Activated naive CD4-positive, alpha-beta T cell treated with anti-CD3 and anti-CD28 coated beads for 36 hours (primary cell): ENCODE data around the gene ABCB11. TPM values are rescaled to one million over a fixed set of nuclear protein-coding genes. Genes with fewer than 3 reads are reported as not detected.

Experiments
- CTCF ChIA-PET: fragments of 350-600 bp; sonication (Branson Sonifier 250); formaldehyde crosslinking; loops from one replicate; lab custom pipeline; 2021; ENCODE audit warnings: antibody characterized with exemption; lab: Charles Lee
- DNase-seq: peaks from one replicate; pipeline ENCODE4 v3.0.0-alpha.2; 2020
- H3K27ac Mint-ChIP-seq: one replicate; pipeline ENCODE4 v1.8.0; 2021; ENCODE audit warnings: mild to moderate bottlenecking, mixed read lengths
- H3K27me3 Mint-ChIP-seq: one replicate; pipeline ENCODE4 v1.8.0; 2021; ENCODE audit warnings: low read depth, mixed read lengths
- H3K36me3 Mint-ChIP-seq: one replicate; pipeline ENCODE4 v1.8.0; 2021; ENCODE audit warnings: low read depth, mixed read lengths
- H3K4me1 Mint-ChIP-seq: one replicate; pipeline ENCODE4 v1.8.0; 2021; ENCODE audit warnings: low read depth, mixed read lengths
- H3K4me3 Mint-ChIP-seq: one replicate; pipeline ENCODE4 v1.8.0; 2021; ENCODE audit warnings: mild to moderate bottlenecking, moderate library complexity, mixed read lengths
- H3K9me3 Mint-ChIP-seq: one replicate; pipeline ENCODE4 v1.8.0; 2021; ENCODE audit warnings: mixed read lengths
- intact Hi-C: fragments of 100-400 bp; cut with micrococcal nuclease; formaldehyde crosslinking; loops from one replicate; pipeline ENCODE4 v1.15.1; 2023
- total RNA-seq, 2 experiments: library from RNA; stranded (reverse); gene quantifications; one replicate each; pipeline ENCODE4 v1.2.3, GENCODE V29; 2021

Gene ABCB11
- total RNA-seq, 2 experiments from 2014 or later: not detected

GRCh38 chr2:168956392-168956791 lies 74.7 kb downstream of the ABCB11 start:
- peaks cover 9% of the 10 kb centered on the region for H3K27me3 Mint-ChIP-seq
- H3K4me3 Mint-ChIP-seq: no peak overlapping the region
- H3K36me3 Mint-ChIP-seq: peaks cover 2% of the 10 kb centered on the region
- CTCF ChIA-PET: interaction anchor here (1.2 to 1.5 kb wide), 3 partner anchors 9 to 176 kb away, joined by 4 to 5 read pairs (median 4); no protein-coding TSS in a partner anchor
- no peak overlapping the region for H3K27ac Mint-ChIP-seq
- H3K4me1 Mint-ChIP-seq: no peaks in the 10 kb centered on the region
- DNase-seq: peak; percentile 6
- intact Hi-C loops: loop anchor here (5.0 kb wide), 1 partner anchor 441 kb away; no protein-coding TSS in a partner anchor
- H3K9me3 Mint-ChIP-seq: peaks cover 12% of the 10 kb centered on the region

GRCh38 chr2:168955321-168955720 lies 75.8 kb downstream of the ABCB11 start:
- peaks cover 2% of the 10 kb centered on the region for H3K36me3 Mint-ChIP-seq
- DNase-seq: no peak
- CTCF ChIA-PET: interaction anchor here (0.6 kb wide), 1 partner anchor 80 kb away, joined by 3 read pairs; no protein-coding TSS in a partner anchor
- intact Hi-C loops: loop anchor here (5.0 kb wide), 1 partner anchor 442 kb away; no protein-coding TSS in a partner anchor
- no peak overlapping the region for H3K27ac Mint-ChIP-seq
- H3K27me3 Mint-ChIP-seq: peaks cover 9% of the 10 kb centered on the region
- H3K4me3 Mint-ChIP-seq: no peak overlapping the region
- H3K4me1 Mint-ChIP-seq: no peaks in the 10 kb centered on the region
- H3K9me3 Mint-ChIP-seq: peaks cover 12% of the 10 kb centered on the region

- CTCF ChIA-PET: no interaction called here
- Mint-ChIP-seq H3K27ac (no peak overlapping the region), H3K4me1 (no peaks in the 10 kb centered on the region), H3K36me3 (peaks cover 2% of the 10 kb centered on the region), H3K4me3 (no peak overlapping the region), H3K27me3 (peaks cover 9% of the 10 kb centered on the region), H3K9me3 (peaks cover 12% of the 10 kb centered on the region)
- intact Hi-C loops: no loop called here
- DNase-seq: no peak
Observed at GRCh38 chr2:168954256-168954655, 76.9 kb downstream of the ABCB11 start.

- Mint-ChIP-seq H3K4me1 (no peaks in the 10 kb centered on the region), H3K4me3 (no peak overlapping the region), H3K36me3 (peaks cover 2% of the 10 kb centered on the region), H3K27ac (no peak overlapping the region), H3K9me3 (peaks cover 12% of the 10 kb centered on the region), H3K27me3 (peaks cover 9% of the 10 kb centered on the region)
- CTCF ChIA-PET: interaction anchor here (0.6 to 1.0 kb wide), 2 partner anchors 9 to 178 kb away, joined by 3 read pairs; no protein-coding TSS in a partner anchor
- intact Hi-C loops: no loop called here
- DNase-seq: no peak
Observed at GRCh38 chr2:168952424-168952823, 78.7 kb downstream of the ABCB11 start.

GRCh38 chr2:168951871-168952270 lies 79.3 kb downstream of the ABCB11 start:
- intact Hi-C loops: no loop called here
- Mint-ChIP-seq H3K27me3 (peaks cover 6% of the 10 kb centered on the region), H3K27ac (no peak overlapping the region), H3K9me3 (peaks cover 12% of the 10 kb centered on the region), H3K4me3 (no peak overlapping the region), H3K36me3 (peaks cover 2% of the 10 kb centered on the region), H3K4me1 (no peaks in the 10 kb centered on the region)
- CTCF ChIA-PET: interaction anchor here (1.0 kb wide), 1 partner anchor 9 kb away, joined by 3 read pairs; no protein-coding TSS in a partner anchor
- no peak for DNase-seq

GRCh38 chr2:168949324-168949723 lies 81.8 kb downstream of the ABCB11 start:
- no peaks in the 10 kb centered on the region for H3K4me1 Mint-ChIP-seq
- no peak overlapping the region for H3K27ac Mint-ChIP-seq
- no peak for DNase-seq
- H3K27me3 Mint-ChIP-seq: no peaks in the 10 kb centered on the region
- no peak overlapping the region for H3K4me3 Mint-ChIP-seq
- H3K9me3 Mint-ChIP-seq: peaks cover 10% of the 10 kb centered on the region
- peaks cover 2% of the 10 kb centered on the region for H3K36me3 Mint-ChIP-seq
- CTCF ChIA-PET: interaction anchor here (0.6 to 3.1 kb wide), 14 partner anchors 9 to 1103 kb away, joined by 3 to 12 read pairs (median 6); no protein-coding TSS in a partner anchor
- intact Hi-C loops: no loop called here

- DNase-seq: peak; percentile 7
- intact Hi-C loops: loop anchor here (1.0 kb wide), 1 partner anchor 184 kb away; no protein-coding TSS in a partner anchor
Observed at GRCh38 chr2:168948621-168949212, 82.4 kb downstream of the ABCB11 start.

GRCh38 chr2:168945508-168945907 lies 85.6 kb downstream of the ABCB11 start:
- Mint-ChIP-seq H3K9me3 (no peaks in the 10 kb centered on the region), H3K4me3 (no peak overlapping the region), H3K27me3 (no peaks in the 10 kb centered on the region), H3K36me3 (no peaks in the 10 kb centered on the region), H3K27ac (no peak overlapping the region), H3K4me1 (no peaks in the 10 kb centered on the region)
- intact Hi-C loops: no loop called here
- CTCF ChIA-PET: interaction anchor here (0.6 kb wide), 1 partner anchor 186 kb away, joined by 3 read pairs; no protein-coding TSS in a partner anchor
- no peak for DNase-seq

More at GRCh38 chr2:168948621-168949212, 82.4 kb downstream of the ABCB11 start:
- Mint-ChIP-seq H3K4me3 (no peak overlapping the region), H3K27ac (no peak overlapping the region), H3K4me1 (no peaks in the 10 kb centered on the region), H3K36me3 (no peaks in the 10 kb centered on the region), H3K27me3 (no peaks in the 10 kb centered on the region), H3K9me3 (peaks cover 10% of the 10 kb centered on the region)
- CTCF ChIA-PET: interaction anchor here (0.8 to 3.1 kb wide), 13 partner anchors 8 to 602 kb away, joined by 3 to 12 read pairs (median 6); no protein-coding TSS in a partner anchor

GRCh38 chr2:168944065-168944464 lies 87.1 kb downstream of the ABCB11 start:
- Mint-ChIP-seq H3K27ac (no peak overlapping the region), H3K9me3 (no peaks in the 10 kb centered on the region), H3K27me3 (no peaks in the 10 kb centered on the region), H3K4me3 (no peak overlapping the region), H3K4me1 (no peaks in the 10 kb centered on the region), H3K36me3 (no peaks in the 10 kb centered on the region)
- CTCF ChIA-PET: interaction anchor here (0.7 to 1.1 kb wide), 2 partner anchors 8 to 24 kb away, joined by 3 read pairs; no protein-coding TSS in a partner anchor
- intact Hi-C loops: no loop called here
- no peak for DNase-seq

- Mint-ChIP-seq H3K4me1 (no peaks in the 10 kb centered on the region), H3K27me3 (no peaks in the 10 kb centered on the region), H3K36me3 (no peaks in the 10 kb centered on the region), H3K4me3 (no peak overlapping the region), H3K9me3 (no peaks in the 10 kb centered on the region), H3K27ac (no peak overlapping the region)
- no peak for DNase-seq
- intact Hi-C loops: no loop called here
- CTCF ChIA-PET: interaction anchor here (1.7 kb wide), 1 partner anchor 8 kb away, joined by 7 read pairs; no protein-coding TSS in a partner anchor
Observed at GRCh38 chr2:168941297-168941696, 89.8 kb downstream of the ABCB11 start.

GRCh38 chr2:168939918-168940317 lies 91.2 kb downstream of the ABCB11 start:
- CTCF ChIA-PET: interaction anchor here (0.9 to 1.7 kb wide), 3 partner anchors 10 to 202 kb away, joined by 4 to 7 read pairs (median 4); no protein-coding TSS in a partner anchor
- intact Hi-C loops: no loop called here

GRCh38 chr2:168939061-168939460 lies 92.1 kb downstream of the ABCB11 start:
- H3K9me3 Mint-ChIP-seq: no peaks in the 10 kb centered on the region
- H3K4me3 Mint-ChIP-seq: no peak overlapping the region
- CTCF ChIA-PET: no interaction called here
- H3K27ac Mint-ChIP-seq: no peak overlapping the region
- no peaks in the 10 kb centered on the region for H3K36me3 Mint-ChIP-seq
- H3K4me1 Mint-ChIP-seq: no peaks in the 10 kb centered on the region
- intact Hi-C loops: no loop called here
- H3K27me3 Mint-ChIP-seq: no peaks in the 10 kb centered on the region
- no peak for DNase-seq

More at GRCh38 chr2:168939918-168940317, 91.2 kb downstream of the ABCB11 start:
- no peak for DNase-seq
- no peak overlapping the region for H3K27ac Mint-ChIP-seq
- no peaks in the 10 kb centered on the region for H3K4me1 Mint-ChIP-seq
- H3K27me3 Mint-ChIP-seq: no peaks in the 10 kb centered on the region
- H3K9me3 Mint-ChIP-seq: no peaks in the 10 kb centered on the region
- no peak overlapping the region for H3K4me3 Mint-ChIP-seq
- no peaks in the 10 kb centered on the region for H3K36me3 Mint-ChIP-seq
